ENCODE data around the gene SLC25A6.
"Not testable (repeated sequence)": the region's sequence is repeated elsewhere in the genome, so short reads cannot be mapped to it uniquely, and the experiment has no call there.

SLC25A6 gene

GRCh38 chrX:1391707-1392375 lies at the start of gene SLC25A6:
SLC25A6 (minus strand) TSS chrX:1392113; CDS start chrX:1392009, 104 bp downstream.
- DNase-seq (ENCODE audit: low read depth in 2 of 2, low spot score in 1 of 2) = peak; percentile 98 to 99

- DNase-seq (ENCODE audit: low read depth in 2 of 2, low spot score in 1 of 2) = no peak
These were observed 48.6 kb upstream of the SLC25A6 start for GRCh38 chrX:1440506-1440905.

GRCh38 chrX:1435241-1435895 lies 43.5 kb upstream of the SLC25A6 start:
- DNase-seq (ENCODE audit: low read depth in 2 of 2, low spot score in 1 of 2) = no peak

GRCh38 chrX:1434871-1435240 lies 42.9 kb upstream of the SLC25A6 start:
- DNase-seq (ENCODE audit: low read depth in 2 of 2, low spot score in 1 of 2) = no peak

- DNase-seq (ENCODE audit: low read depth in 2 of 2, low spot score in 1 of 2) = no peak
These were observed 41.9 kb upstream of the SLC25A6 start for GRCh38 chrX:1433646-1434357.

- DNase-seq (ENCODE audit: low read depth in 2 of 2, low spot score in 1 of 2) = no peak
These were observed 38.5 kb upstream of the SLC25A6 start for GRCh38 chrX:1430451-1430850.

GRCh38 chrX:1427756-1428155 lies 35.8 kb upstream of the SLC25A6 start:
- no peak for DNase-seq (ENCODE audit: low read depth in 2 of 2, low spot score in 1 of 2)

GRCh38 chrX:1426321-1426720 lies 34.4 kb upstream of the SLC25A6 start:
- DNase-seq (ENCODE audit: low read depth in 2 of 2, low spot score in 1 of 2) = not testable (repeated sequence)

- no peak for DNase-seq (ENCODE audit: low read depth in 2 of 2, low spot score in 1 of 2)
These were observed 33.5 kb upstream of the SLC25A6 start for GRCh38 chrX:1425381-1425780.

- no peak for DNase-seq (ENCODE audit: low read depth in 2 of 2, low spot score in 1 of 2)
These were observed 32.4 kb upstream of the SLC25A6 start for GRCh38 chrX:1424147-1424851.

GRCh38 chrX:1423215-1423614 lies 31.3 kb upstream of the SLC25A6 start:
- DNase-seq (ENCODE audit: low read depth in 2 of 2, low spot score in 1 of 2) = no peak

GRCh38 chrX:1422135-1422465 lies 30.2 kb upstream of the SLC25A6 start:
- no peak for DNase-seq (ENCODE audit: low read depth in 2 of 2, low spot score in 1 of 2)

- DNase-seq (ENCODE audit: low read depth in 2 of 2, low spot score in 1 of 2) = no peak
These were observed 29.7 kb upstream of the SLC25A6 start for GRCh38 chrX:1421433-1422134.

GRCh38 chrX:1420371-1420770 lies 28.5 kb upstream of the SLC25A6 start:
- no peak for DNase-seq (ENCODE audit: low read depth in 2 of 2, low spot score in 1 of 2)

- DNase-seq (ENCODE audit: low read depth in 2 of 2, low spot score in 1 of 2) = no peak
These were observed 27.8 kb upstream of the SLC25A6 start for GRCh38 chrX:1419545-1420355.

- DNase-seq (ENCODE audit: low read depth in 2 of 2, low spot score in 1 of 2) = no peak
These were observed 27.1 kb upstream of the SLC25A6 start for GRCh38 chrX:1418901-1419544.

GRCh38 chrX:1417921-1418771 lies 26.2 kb upstream of the SLC25A6 start:
- no peak for DNase-seq (ENCODE audit: low read depth in 2 of 2, low spot score in 1 of 2)

GRCh38 chrX:1416965-1417760 lies 25.2 kb upstream of the SLC25A6 start:
- no peak for DNase-seq (ENCODE audit: low read depth in 2 of 2, low spot score in 1 of 2)

All from stimulated activated CD8-positive, alpha-beta memory T cell treated with anti-CD3 and anti-CD28 coated beads, Interleukin-4, amount 100 ng/mL, for 1 hour (primary cell).